MCF 10A (cell line): ENCODE data around the gene ZNF514. TPM values are rescaled to one million over a fixed set of nuclear protein-coding genes. Genes with fewer than 3 reads are reported as not detected.

Experiments used
- BruUV-seq: library from RNA; stranded (reverse); fragments of 400-500 nt; replicated peaks from 2 replicates; lab custom pipeline; 2021; lab: Mats Ljungman, UMichigan
- CTCF ChIA-PET: fragments of 300-600 bp; sonication (Branson Sonifier 250); formaldehyde crosslinking; extraction: SDS; loops from one replicate; lab custom pipeline; 2021; ENCODE audit warnings: antibody characterized with exemption, inconsistent platforms; lab: Yijun Ruan, JAX
- POLR2A ChIA-PET: fragments of 300-600, 350-650 bp; sonication (Branson Sonifier 250); formaldehyde crosslinking; extraction: SDS; loops from one replicate; lab custom pipeline; 2020; ENCODE audit warnings: antibody characterized with exemption, inconsistent platforms; lab: Yijun Ruan, JAX
- DNase-seq: peaks from one replicate; pipeline ENCODE4 v3.0.0-alpha.2; 2018; ENCODE audit not compliant: unreplicated experiment
- H3K27ac Mint-ChIP-seq: one replicate; pipeline ENCODE4 v1.8.0; 2022; ENCODE audit warnings: mild to moderate bottlenecking, low read depth, mixed read lengths; ENCODE audit not compliant: unreplicated experiment
- H3K27me3 Mint-ChIP-seq: one replicate; pipeline ENCODE4 v1.8.0; 2022; ENCODE audit warnings: mixed read lengths; ENCODE audit not compliant: insufficient read depth, unreplicated experiment
- H3K36me3 Mint-ChIP-seq: one replicate; pipeline ENCODE4 v1.8.0; 2022; ENCODE audit warnings: mild to moderate bottlenecking, moderate library complexity, mixed read lengths; ENCODE audit not compliant: insufficient read depth, unreplicated experiment
- H3K4me1 Mint-ChIP-seq: one replicate; pipeline ENCODE4 v1.8.0; 2022; ENCODE audit warnings: mixed read lengths; ENCODE audit not compliant: insufficient read depth, unreplicated experiment
- H3K4me3 Mint-ChIP-seq: one replicate; pipeline ENCODE4 v1.8.0; 2022; ENCODE audit warnings: mild to moderate bottlenecking, moderate library complexity, mixed read lengths; ENCODE audit not compliant: unreplicated experiment
- H3K9me3 Mint-ChIP-seq: one replicate; pipeline ENCODE4 v1.8.0; 2022; ENCODE audit warnings: mixed read lengths; ENCODE audit not compliant: unreplicated experiment
- CTCF ChIP-seq: fragments of 200-600 bp; IDR thresholded peaks from one replicate; pipeline ENCODE4 v1.8.0; 2022; ENCODE audit warnings: antibody characterized with exemption, mild to moderate bottlenecking; ENCODE audit not compliant: unreplicated experiment
- intact Hi-C: fragments of 100-400 bp; cut with micrococcal nuclease; formaldehyde crosslinking; loops from 2 replicates; pipeline ENCODE4 v1.14.1; 2022
- total RNA-seq: library from RNA; stranded (reverse); gene quantifications from 2 replicates; pipeline ENCODE4 v1.2.3, GENCODE V29; 2022

ZNF514 gene
- total RNA-seq, 1 experiment from 2014 or later = 6.3 TPM

- Mint-ChIP-seq H3K4me3 (peak within 1 kb of the TSS; percentile 100), H3K9me3 (no peaks in the 10 kb centered on the region), H3K36me3 (no peaks in the 10 kb centered on the region), H3K27me3 (no peaks in the 10 kb centered on the region), H3K27ac (peak within 1 kb of the TSS; percentile 98), H3K4me1 (peaks cover 21% of the 10 kb centered on the region)
- CTCF ChIA-PET = interaction anchor here (0.6 to 2.5 kb wide), 7 partner anchors 20 to 564 kb away, joined by 3 to 20 read pairs (median 3); partner anchors contain the start of genes FAHD2A and MRPS5
- DNase-seq = peak; percentile 99
- intact Hi-C loops = loop anchor here (1.0 to 5.0 kb wide), 3 partner anchors 42 to 237 kb away; partner anchors contain the start of genes FAHD2A, MRPS5 and ZNF892
- no TSS peak for BruUV-seq
- no peak for TF ChIP-seq CTCF
- POLR2A ChIA-PET = interaction anchor here (0.6 to 3.5 kb wide), 11 partner anchors 8 to 237 kb away, joined by 3 to 42 read pairs (median 5); partner anchors contain the start of genes FAHD2A, MRPS5 and ZNF892
Observed at GRCh38 chr2:95165371-95166064, 5.9 kb upstream of the ZNF514 start, which contains the start of gene ZNF2. ZNF2 (plus strand) TSS chr2:95165809; CDS start chr2:95176227, 10,418 bp downstream.

- CTCF ChIA-PET = interaction anchor here (0.6 to 2.5 kb wide), 6 partner anchors 44 to 565 kb away, joined by 3 to 20 read pairs (median 4); partner anchors contain the start of gene MRPS5
- intact Hi-C loops = loop anchor here (1.0 to 5.0 kb wide), 3 partner anchors 42 to 237 kb away; partner anchors contain the start of genes FAHD2A, MRPS5 and ZNF892
- H3K4me1 Mint-ChIP-seq = peaks cover 21% of the 10 kb centered on the region
- no peaks in the 10 kb centered on the region for H3K9me3 Mint-ChIP-seq
- BruUV-seq = TSS peak; percentile 85
- peak overlapping the region; percentile 98 for H3K27ac Mint-ChIP-seq
- POLR2A ChIA-PET = interaction anchor here (0.8 to 3.5 kb wide), 9 partner anchors 10 to 237 kb away, joined by 3 to 42 read pairs (median 5); partner anchors contain the start of genes FAHD2A, MRPS5 and ZNF892
- no peak for DNase-seq
- TF ChIP-seq CTCF = no peak
- no peaks in the 10 kb centered on the region for H3K36me3 Mint-ChIP-seq
- H3K4me3 Mint-ChIP-seq = peak overlapping the region; percentile 100
- H3K27me3 Mint-ChIP-seq = no peaks in the 10 kb centered on the region
Observed at GRCh38 chr2:95165030-95165370, 5.4 kb upstream of the ZNF514 start.

- Mint-ChIP-seq H3K4me1 (no peaks in the 10 kb centered on the region), H3K36me3 (peaks cover 12% of the 10 kb centered on the region), H3K4me3 (peak overlapping the region; percentile 71), H3K9me3 (no peaks in the 10 kb centered on the region), H3K27ac (no peak overlapping the region), H3K27me3 (no peaks in the 10 kb centered on the region)
- POLR2A ChIA-PET = interaction anchor here (1.9 kb wide), 1 partner anchor 37 kb away, joined by 4 read pairs; the partner anchor contains the start of gene MRPS5
- no peak for TF ChIP-seq CTCF
- peak; percentile 4 for DNase-seq
- CTCF ChIA-PET = interaction anchor here (1.3 kb wide), 2 partner anchors 11 to 137 kb away, joined by 4 to 5 read pairs; no protein-coding TSS in a partner anchor
- BruUV-seq = no TSS peak
- intact Hi-C loops = no loop called here
Observed at GRCh38 chr2:95158891-95159619, 593 bp downstream of the ZNF514 start.
